HG03159 (cell line): ENCODE data around the gene CHST2.

Source experiments
- ATAC-seq: cut with Tn5 transposase; IDR thresholded peaks from one replicate; pipeline ENCODE4 v1.9.1; 2021; ENCODE audit warnings: mild to moderate bottlenecking, moderate library complexity; ENCODE audit not compliant: unreplicated experiment

The CHST2 gene

DNA sequence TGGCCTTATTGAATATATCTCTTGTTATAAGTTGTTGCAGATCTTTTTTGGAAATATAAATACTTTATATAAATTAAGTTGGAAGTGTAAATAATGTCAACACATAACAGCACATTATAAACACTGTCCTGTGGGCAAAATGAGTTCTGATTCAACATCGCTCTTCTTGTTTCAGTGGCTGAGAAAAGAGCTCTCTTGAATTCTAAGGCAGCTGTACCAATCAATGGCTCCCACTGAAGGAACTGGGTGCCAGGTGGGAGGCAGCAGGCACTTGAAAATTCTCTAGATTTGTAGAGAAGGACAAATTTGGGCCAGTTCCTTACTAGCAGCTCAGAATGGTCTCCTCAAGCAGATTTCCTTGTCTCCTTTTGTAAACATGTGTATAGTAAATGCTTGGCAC, 45.6 kb downstream of the CHST2 start:
- peak; percentile 31 for ATAC-seq

GRCh38 chr3:143165612-143166285, 46.2 kb downstream of the CHST2 start:
- ATAC-seq = peak; percentile 76

DNA sequence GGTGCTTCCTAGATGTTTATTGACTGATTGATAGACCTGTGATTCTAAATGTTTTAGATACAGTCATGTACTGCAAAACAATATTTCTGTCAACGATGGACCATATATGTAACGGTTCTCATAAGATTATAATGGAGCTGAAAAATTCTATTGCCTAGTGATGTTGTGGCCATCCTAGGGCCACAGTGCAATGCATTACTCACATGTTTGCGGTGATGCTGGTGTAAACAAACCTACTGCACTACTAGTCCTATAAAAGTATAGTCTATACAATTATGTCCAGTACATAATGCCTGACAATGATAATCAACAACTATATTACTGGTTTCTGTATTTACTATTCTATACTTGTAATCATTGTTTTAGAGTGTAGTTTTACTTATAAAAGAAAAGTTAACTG, 46.8 kb downstream of the CHST2 start:
- no peak for ATAC-seq

DNA sequence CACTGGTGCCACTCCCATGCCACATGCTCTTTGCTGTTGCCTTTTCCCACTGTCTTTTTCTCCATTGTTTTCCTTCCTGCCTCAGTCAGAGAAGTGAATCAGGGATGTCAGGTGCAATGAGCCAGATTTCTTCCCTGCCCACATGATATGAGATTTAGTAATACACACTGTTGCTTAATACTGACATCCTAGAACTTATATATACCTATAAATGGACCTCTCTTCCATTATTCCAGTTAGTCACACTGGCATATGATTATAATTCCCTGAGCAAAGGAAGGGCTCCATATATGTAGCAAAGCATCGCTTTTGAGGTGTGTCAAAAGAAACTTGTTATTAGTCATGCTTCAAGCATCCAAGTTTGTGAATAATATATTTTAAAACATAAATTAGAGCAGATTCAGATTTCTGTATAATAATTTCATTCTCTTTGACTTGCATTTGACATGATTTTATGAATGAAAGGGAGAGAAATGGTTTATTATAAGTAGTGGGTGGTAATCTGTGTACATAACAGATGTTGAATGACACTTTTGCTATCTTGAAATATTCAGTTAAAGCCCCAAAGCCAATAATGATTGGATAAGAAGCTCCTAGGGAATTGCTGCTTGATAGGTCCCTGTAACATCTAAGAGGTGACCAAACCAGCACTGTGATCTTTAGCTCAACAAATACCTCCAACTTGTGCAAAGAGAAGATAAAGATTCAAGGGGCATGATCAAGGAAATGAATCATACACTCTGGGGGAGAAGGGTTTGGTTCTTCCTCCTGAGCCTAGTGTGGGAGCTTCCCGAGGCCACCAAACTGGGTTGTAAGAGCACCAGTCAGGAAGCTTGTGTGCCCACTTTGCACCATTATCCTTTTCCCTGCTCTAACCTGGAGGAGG, 48.6 kb downstream of the CHST2 start:
- no peak for ATAC-seq

GRCh38 chr3:143168855-143169192, 49.3 kb downstream of the CHST2 start:
- no peak for ATAC-seq

GRCh38 chr3:143170074-143170473, 50.5 kb downstream of the CHST2 start:
- ATAC-seq = no peak

DNA sequence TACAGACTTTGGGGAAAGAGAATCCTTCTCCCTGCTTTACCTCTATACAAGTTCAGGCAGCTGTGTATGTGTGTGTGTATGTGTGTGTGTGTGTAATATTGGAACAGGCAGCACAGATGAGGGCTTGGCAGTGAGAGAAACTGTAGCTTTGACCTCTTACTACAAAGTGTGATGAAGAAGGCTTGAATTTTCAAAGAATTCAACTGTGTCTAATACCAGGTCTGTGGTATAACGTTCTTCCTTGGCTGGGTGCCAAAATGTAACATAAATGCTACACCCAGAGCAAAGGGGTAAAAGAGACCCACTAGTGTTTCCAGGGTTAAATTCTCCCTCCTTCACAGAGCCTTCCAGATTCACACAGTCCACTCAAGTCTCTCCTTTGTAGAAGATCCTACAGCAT, 51.1 kb downstream of the CHST2 start:
- peak; percentile 5 for ATAC-seq

DNA sequence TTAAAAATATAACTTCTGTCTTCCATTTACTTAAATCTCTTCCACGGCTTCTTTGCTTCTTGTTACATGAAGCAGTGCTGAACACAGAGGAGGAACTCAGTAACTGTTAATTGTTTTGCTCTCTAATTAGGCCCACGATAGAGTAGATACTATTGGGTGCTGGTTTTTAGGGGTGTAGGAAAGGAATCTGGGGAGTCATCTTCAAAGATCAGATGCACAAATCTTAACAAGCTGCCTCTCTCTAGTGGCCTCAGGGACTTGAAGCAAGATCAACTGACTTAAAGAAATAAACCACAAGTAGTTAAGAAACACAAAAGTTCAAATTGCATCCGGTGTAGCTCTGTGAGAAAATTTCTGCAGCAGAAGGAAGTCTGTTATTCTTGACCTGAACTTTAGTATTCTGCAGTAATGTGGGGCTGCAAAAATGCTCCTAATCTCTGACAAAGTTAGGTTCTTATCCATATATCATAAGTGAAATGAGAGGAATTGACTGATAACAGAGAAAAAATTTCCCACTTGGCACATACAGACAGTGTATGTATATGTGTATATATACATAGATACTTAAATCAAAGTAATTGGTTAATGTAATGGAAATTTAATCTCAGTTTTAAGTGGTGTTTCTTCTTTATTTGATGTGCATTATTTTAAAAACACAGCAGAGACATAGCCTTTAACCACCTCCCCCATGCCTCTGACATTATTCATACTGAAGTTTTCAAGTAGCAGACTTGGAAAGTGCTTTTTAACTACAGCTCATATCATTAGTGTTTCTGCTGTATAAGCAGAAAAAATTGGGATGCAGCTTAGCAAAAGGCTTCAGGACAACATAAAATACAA, 51.8 kb downstream of the CHST2 start:
- ATAC-seq = peak; percentile 67

GRCh38 chr3:143172062-143172794, 52.7 kb downstream of the CHST2 start:
- ATAC-seq = no peak

DNA sequence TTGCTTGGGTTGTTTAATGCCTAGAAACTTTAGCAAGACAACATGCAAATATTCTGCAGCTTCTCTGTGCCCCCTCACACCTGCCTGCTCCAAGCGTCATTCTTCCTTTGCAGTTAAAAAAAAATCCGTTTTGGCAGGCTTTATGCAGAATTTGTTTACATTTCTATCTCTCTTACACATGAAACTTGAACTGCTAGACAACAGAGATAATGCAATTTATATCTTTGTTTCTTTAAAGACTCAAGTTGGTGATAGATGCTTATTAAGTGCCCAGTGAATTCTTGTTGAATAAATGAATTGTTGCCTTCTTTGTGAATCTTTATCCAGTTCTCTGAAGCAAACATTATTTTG, 53.2 kb downstream of the CHST2 start:
- no peak for ATAC-seq

DNA sequence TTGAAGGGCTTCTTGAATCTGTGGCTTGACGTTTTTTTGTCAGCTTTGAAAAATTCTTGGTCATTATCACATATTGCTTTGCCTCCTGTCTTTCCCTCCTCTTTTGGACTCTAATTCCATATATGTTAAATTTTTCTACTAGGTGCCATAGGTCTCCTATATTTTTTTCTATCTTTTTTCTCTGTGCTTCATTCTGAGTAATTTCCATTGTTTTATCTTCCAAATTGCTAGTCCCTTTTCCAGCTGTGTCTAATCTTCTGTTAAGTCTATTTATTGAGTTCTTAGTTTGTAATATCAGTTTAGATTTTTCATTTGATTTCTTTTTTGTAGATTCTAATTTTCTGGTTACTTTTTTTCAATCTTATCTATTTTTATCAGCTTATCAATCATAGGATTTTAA, 53.7 kb downstream of the CHST2 start:
- no peak for ATAC-seq
